ENCODE data around the gene B3GNT9. TPM values are rescaled to one million over a fixed set of nuclear protein-coding genes. Genes with fewer than 3 reads are reported as not detected.

The B3GNT9 gene
- total and polyA plus RNA-seq, 2 of the 8 experiments (the other 6 are each of a cell fraction or from before 2014, with no cell fraction given), result 3.5 to 9.0 TPM

DNA sequence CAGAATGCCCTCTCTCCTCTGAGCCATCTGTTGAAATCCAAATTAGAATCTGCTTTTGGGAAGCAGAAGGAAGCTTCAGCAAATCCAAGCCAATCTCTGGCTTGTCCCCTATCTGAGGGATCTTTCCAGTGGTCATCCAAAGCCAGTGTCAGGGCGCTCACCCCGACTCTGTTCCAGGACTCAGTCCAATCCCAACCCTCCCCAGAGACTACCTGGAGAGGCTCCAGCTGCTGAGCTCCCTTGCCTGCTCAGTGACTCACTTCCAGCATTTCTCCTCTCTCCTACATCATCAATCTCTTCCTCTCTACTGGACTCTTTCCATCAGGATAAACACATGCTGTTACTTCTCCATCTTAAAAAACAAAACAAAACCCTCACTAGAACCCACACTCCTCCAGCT is 30.5 kb upstream of the B3GNT9 start:
- Histone ChIP-seq H3K56ac (replicated peaks; ENCODE audit: insufficient read length, low read depth, low read length) (no peak overlapping the region), H3K23me2 (ENCODE audit: low read depth, low read length) (peaks cover 21% of the 10 kb centered on the region), H3K9ac (replicated peaks in 1 of 4; ENCODE audit: extremely low read depth in 1 of 4, low read depth in 3 of 4, low read length in 3 of 4) (no peak overlapping the region), H3K9me3 (ENCODE audit: insufficient read depth in 2 of 2, low read depth in 1 of 2, low read length in 1 of 2) (no peaks in the 10 kb centered on the region), H3K14ac (ENCODE audit: insufficient read length) (no peak overlapping the region), H2BK120ac (replicated peaks; ENCODE audit: low read depth, low read length) (no peak overlapping the region), H3K27me3 (replicated peaks in 1 of 4; ENCODE audit: control insufficient read depth in 3 of 4, extremely low read depth in 1 of 4, insufficient read depth in 3 of 4, low read length in 3 of 4) (peaks cover 14 to 44% (median 36%) of the 10 kb centered on the region in 4 experiments), H2AFZ (ENCODE audit: low read length) (no peak overlapping the region), H3K18ac (ENCODE audit: extremely low read depth, low read length) (no peak overlapping the region), H3K36me3 (ENCODE audit: control insufficient read depth in 2 of 4, insufficient read depth in 4 of 4, low read length in 3 of 4) (no peaks in the 10 kb centered on the region; a peak in 1 of 8 replicates), H4K8ac (ENCODE audit: extremely low read depth, insufficient read depth, low read length) (no peak overlapping the region), H4K91ac (replicated peaks; ENCODE audit: insufficient read length, low read length) (no peak overlapping the region), H3K4me3 (ENCODE audit: extremely low read depth in 1 of 4, insufficient read depth in 2 of 4, low read depth in 3 of 4, low read length in 4 of 4) (no peak overlapping the region), H3K79me1 (ENCODE audit: low read depth, low read length) (no peaks in the 10 kb centered on the region), H2BK20ac (ENCODE audit: low read length) (no peak overlapping the region), H2AK5ac (ENCODE audit: low read depth, low read length) (no peak overlapping the region), H4K5ac (ENCODE audit: insufficient read length, low read depth, low read length) (no peak overlapping the region), H3K4me2 (ENCODE audit: insufficient read depth in 1 of 2, low read depth in 2 of 2, low read length in 2 of 2) (no peak overlapping the region), H2BK12ac (ENCODE audit: low read depth, low read length) (no peak overlapping the region), H3K79me2 (ENCODE audit: control insufficient read depth in 1 of 2, insufficient read depth in 2 of 2, low read length in 2 of 2) (peaks cover 0 to 5% of the 10 kb centered on the region in 2 experiments; a peak in 1 of 4 replicates), H3K23ac (ENCODE audit: insufficient read length) (no peak overlapping the region), H2BK15ac (ENCODE audit: low read length) (no peak overlapping the region), H2BK5ac (ENCODE audit: low read depth, low read length) (no peak overlapping the region), H4K20me1 (replicated peaks in 1 of 2; ENCODE audit: control insufficient read depth in 1 of 2, insufficient read depth in 2 of 2, low read length in 2 of 2) (peaks cover 5 to 28% of the 10 kb centered on the region in 2 experiments), H3K4ac (replicated peaks; ENCODE audit: insufficient read length, low read depth, low read length) (no peak overlapping the region), H3K27ac (ENCODE audit: low read depth, low read length) (no peak overlapping the region), H3K4me1 (replicated peaks in 1 of 4; ENCODE audit: control insufficient read depth in 3 of 4, insufficient read depth in 4 of 4, low read length in 3 of 4) (peaks cover 0 to 25% (median 16%) of the 10 kb centered on the region in 4 experiments; a peak in 5 of 7 replicates)
- POLR2A ChIA-PET (ENCODE audit: partially characterized antibody), result interaction anchor here (1.0 kb wide), 1 partner anchor 11 kb away, joined by 4 read pairs; the partner anchor contains the start of gene NOL3
- FAIRE-seq, result no peak
- DNase-seq (ENCODE audit: low read depth in 1 of 2, low spot score in 2 of 2), result no peak
- 93% methylated on average over 2 of the region's 2 CpGs; no CpG with 5 or more reads in 1 of the 2 experiments for WGBS, 2 experiments (ENCODE audit: extremely low coverage in 1 of 2, insufficient coverage in 1 of 2, insufficient read length in 1 of 2, insufficient replicate concordance in 2 of 2, low coverage in 1 of 2, low lambda C conversion rate in 2 of 2, missing lambda C conversion rate in 1 of 2)
- CTCF ChIA-PET (ENCODE audit: partially characterized antibody), result interaction anchor here (0.7 to 8.2 kb wide), 5 partner anchors 12 to 163 kb away, joined by 3 to 78 read pairs (median 3); partner anchors contain the start of genes FBXL8, HSF4 and TRADD
- no peak for TF ChIP-seq SIX5 (IDR thresholded peaks at IDR 0.05; ENCODE audit: low read depth, low read length)
- TF ChIP-seq, protein P1, sequence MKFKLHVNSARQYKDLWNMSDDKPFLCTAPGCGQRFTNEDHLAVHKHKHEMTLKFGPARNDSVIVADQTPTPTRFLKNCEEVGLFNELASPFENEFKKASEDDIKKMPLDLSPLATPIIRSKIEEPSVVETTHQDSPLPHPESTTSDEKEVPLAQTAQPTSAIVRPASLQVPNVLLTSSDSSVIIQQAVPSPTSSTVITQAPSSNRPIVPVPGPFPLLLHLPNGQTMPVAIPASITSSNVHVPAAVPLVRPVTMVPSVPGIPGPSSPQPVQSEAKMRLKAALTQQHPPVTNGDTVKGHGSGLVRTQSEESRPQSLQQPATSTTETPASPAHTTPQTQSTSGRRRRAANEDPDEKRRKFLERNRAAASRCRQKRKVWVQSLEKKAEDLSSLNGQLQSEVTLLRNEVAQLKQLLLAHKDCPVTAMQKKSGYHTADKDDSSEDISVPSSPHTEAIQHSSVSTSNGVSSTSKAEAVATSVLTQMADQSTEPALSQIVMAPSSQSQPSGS (IDR thresholded peaks at IDR 0.05; ENCODE audit: low read length), result no peak
- TF ChIP-seq HDAC6 (IDR thresholded peaks at IDR 0.05; ENCODE audit: low read depth, low read length), result no peak
- TF ChIP-seq CBX5 (IDR thresholded peaks at IDR 0.05; ENCODE audit: low read depth, low read length), result no peak
- no peak for TF ChIP-seq KDM1A (IDR thresholded peaks at IDR 0.05; ENCODE audit: borderline replicate concordance, low read length)
- no peak for TF ChIP-seq GTF2F1 (IDR thresholded peaks at IDR 0.05; ENCODE audit: borderline replicate concordance, low read depth, low read length)
- no peak for TF ChIP-seq ZNF274 (IDR thresholded peaks at IDR 0.05; ENCODE audit: borderline replicate concordance, extremely low read depth, low read length)
- TF ChIP-seq, protein P2, sequence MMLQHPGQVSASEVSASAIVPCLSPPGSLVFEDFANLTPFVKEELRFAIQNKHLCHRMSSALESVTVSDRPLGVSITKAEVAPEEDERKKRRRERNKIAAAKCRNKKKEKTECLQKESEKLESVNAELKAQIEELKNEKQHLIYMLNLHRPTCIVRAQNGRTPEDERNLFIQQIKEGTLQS (IDR thresholded peaks at IDR 0.05; ENCODE audit: insufficient read depth, low read depth, low read length), result no peak
- no peak for TF ChIP-seq TCF12 (IDR thresholded peaks at IDR 0.05; ENCODE audit: low read depth, low read length)
- TF ChIP-seq RBBP5 (IDR thresholded peaks at IDR 0.05; ENCODE audit: borderline replicate concordance, low read depth, low read length), result no peak
- no peak for TF ChIP-seq NRF1 (IDR thresholded peaks at IDR 0.05; ENCODE audit: low read depth, low read length)
- no peak for TF ChIP-seq JUND (IDR thresholded peaks at IDR 0.05; ENCODE audit: low read length)
